Measurements from ENCODE around the gene AP2M1.
A peak's percentile ranks its signal among the peaks of the same experiment; 100 is the strongest.

DNA sequence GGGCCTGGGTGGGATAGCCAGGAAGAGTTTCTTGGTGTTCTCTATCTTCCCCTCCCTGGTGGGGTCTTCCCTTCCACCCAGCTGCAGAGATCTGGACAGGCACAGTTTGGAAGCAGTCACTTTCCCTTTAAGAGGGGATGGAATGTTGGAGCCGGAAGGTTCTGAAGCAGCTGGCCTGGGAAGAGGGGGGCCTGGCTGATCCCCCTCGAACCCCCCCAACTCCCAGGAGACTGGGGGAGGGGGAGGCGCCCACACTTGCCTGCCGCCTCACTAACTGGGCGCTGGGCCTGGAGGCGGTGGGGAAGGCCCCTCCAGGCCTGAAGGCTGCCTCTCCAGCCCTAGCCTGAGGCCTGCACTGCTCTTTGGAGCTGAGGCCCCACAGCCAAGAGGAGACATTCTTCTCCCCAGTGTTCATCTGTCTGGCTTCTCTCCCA lies 18.1 kb upstream of the AP2M1 start:
- TF ChIP-seq CTCF (IDR thresholded peaks at IDR 0.05) (no peak), POLR2AphosphoS5 (IDR thresholded peaks at IDR 0.05) (peak; percentile 54 to 68), POLR2A (IDR thresholded peaks at IDR 0.05; ENCODE audit: low read depth) (no peak)

Measured in esophagus muscularis mucosa (tissue), 3 donors.